ENCODE data around the gene CALML6.

The CALML6 gene

GRCh38 chr1:1907098-1907736 lies 7.8 kb upstream of the CALML6 start:
- H3K4me3 ChIP-seq, result no peak overlapping the region
- no peak for DNase-seq (ENCODE audit: low spot score)
- TF ChIP-seq CTCF (IDR thresholded peaks at IDR 0.05), result no peak
- H3K27ac ChIP-seq, result peak overlapping the region in 1 of 2 donors; percentile 41

- H3K4me3 ChIP-seq, result peak overlapping the region; percentile 92
- peak; percentile 78 for DNase-seq (ENCODE audit: low spot score)
- no peak for TF ChIP-seq CTCF (IDR thresholded peaks at IDR 0.05)
- H3K27ac ChIP-seq, result peak overlapping the region; percentile 84 to 94
These were observed 6.6 kb upstream of the CALML6 start for GRCh38 chr1:1908506-1908791.

- no peak for DNase-seq (ENCODE audit: low spot score)
- H3K27ac ChIP-seq, result peak overlapping the region; percentile 84 to 94
- peak overlapping the region; percentile 92 for H3K4me3 ChIP-seq
- no peak for TF ChIP-seq CTCF (IDR thresholded peaks at IDR 0.05)
These were observed 5.0 kb upstream of the CALML6 start for GRCh38 chr1:1910033-1910465.

- peak; percentile 72 for DNase-seq (ENCODE audit: low spot score)
- no peak for TF ChIP-seq CTCF (IDR thresholded peaks at IDR 0.05)
- Histone ChIP-seq H3K4me3 (no peak overlapping the region), H3K27ac (no peak overlapping the region)
These were observed 4.3 kb upstream of the CALML6 start for GRCh38 chr1:1910651-1911331.

- no peak overlapping the region for H3K4me3 ChIP-seq
- peak; percentile 53 for DNase-seq (ENCODE audit: low spot score)
- no peak overlapping the region for H3K27ac ChIP-seq
- TF ChIP-seq CTCF (IDR thresholded peaks at IDR 0.05), result no peak
These were observed 3.6 kb upstream of the CALML6 start for GRCh38 chr1:1911350-1912041.

GRCh38 chr1:1914101-1914970 lies 724 bp upstream of the CALML6 start:
- no peak overlapping the region for H3K27ac ChIP-seq
- no peak for DNase-seq (ENCODE audit: low spot score)

More at GRCh38 chr1:1914101-1914970, 724 bp upstream of the CALML6 start:
- H3K4me3 ChIP-seq, result no peak overlapping the region
- no peak for TF ChIP-seq CTCF (IDR thresholded peaks at IDR 0.05)
